D721Med (cell line): ENCODE results near the gene TACC3.

Source experiments
- DNase-seq: peaks from one replicate; pipeline ENCODE4 v3.0.0; 2011; ENCODE audit warnings: low spot score; ENCODE audit not compliant: insufficient read length
- FAIRE-seq: peaks from 2 replicates; lab custom pipeline; 2011; peaks lifted over from hg19 to GRCh38; lab: Jason Lieb, UNC
- CTCF ChIP-seq: IDR thresholded peaks from 2 replicates; pipeline ENCODE4 v1.5.1; 2012; ENCODE audit warnings: mild to moderate bottlenecking, control low read depth; ENCODE audit not compliant: insufficient read depth; ENCODE audit errors: missing control alignments

The TACC3 gene

GRCh38 chr4:1713003-1713851, 8.1 kb upstream of the TACC3 start:
- no peak for FAIRE-seq
- no peak for DNase-seq
- TF ChIP-seq CTCF = no peak

- FAIRE-seq (no peak), DNase-seq (no peak)
- no peak for TF ChIP-seq CTCF
These were observed 6.9 kb upstream of the TACC3 start for GRCh38 chr4:1714303-1715001.

- DNase-seq (no peak), FAIRE-seq (no peak)
- TF ChIP-seq CTCF = no peak
These were observed 6.1 kb upstream of the TACC3 start for GRCh38 chr4:1715002-1715758.

GRCh38 chr4:1716065-1716945, 5.0 kb upstream of the TACC3 start:
- FAIRE-seq (no peak), DNase-seq (no peak)
- TF ChIP-seq CTCF = no peak

- TF ChIP-seq CTCF = no peak
- FAIRE-seq = no peak
- no peak for DNase-seq
These were observed 3.9 kb upstream of the TACC3 start for GRCh38 chr4:1717129-1718094.
